Measurements from ENCODE around the gene BEAN1.

BEAN1 gene

DNA sequence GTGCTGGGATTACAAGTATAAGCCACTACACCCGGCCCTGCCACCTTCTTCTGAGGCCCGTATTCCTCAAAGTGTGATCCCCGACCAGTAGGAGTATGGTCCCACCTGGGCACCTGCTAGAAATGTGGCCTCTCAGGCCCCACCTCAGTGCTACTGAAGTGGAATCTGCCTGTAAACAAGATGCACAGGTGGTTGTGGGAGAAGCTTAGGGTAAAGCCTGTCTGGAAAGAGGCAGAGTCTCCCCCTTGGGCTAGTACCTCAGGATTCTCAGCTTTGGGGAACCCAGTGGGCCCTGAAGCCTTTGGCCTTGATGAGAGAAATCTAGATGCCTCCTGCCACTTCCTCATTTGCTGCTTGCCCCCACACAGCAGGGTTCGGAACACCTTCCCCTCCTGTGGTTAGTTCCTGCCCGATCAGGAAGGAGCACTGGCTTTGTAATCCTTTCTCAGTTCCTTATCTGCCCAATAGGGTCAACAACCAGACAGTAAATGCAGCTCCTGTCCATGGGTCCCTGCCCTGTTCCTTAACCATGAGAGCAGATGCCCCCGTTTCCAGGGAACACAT is 97.6 kb downstream of the BEAN1 start:
- no peak for DNase-seq

GRCh38 chr16:66525396-66526180 is 98.5 kb downstream of the BEAN1 start:
- DNase-seq = no peak

DNA sequence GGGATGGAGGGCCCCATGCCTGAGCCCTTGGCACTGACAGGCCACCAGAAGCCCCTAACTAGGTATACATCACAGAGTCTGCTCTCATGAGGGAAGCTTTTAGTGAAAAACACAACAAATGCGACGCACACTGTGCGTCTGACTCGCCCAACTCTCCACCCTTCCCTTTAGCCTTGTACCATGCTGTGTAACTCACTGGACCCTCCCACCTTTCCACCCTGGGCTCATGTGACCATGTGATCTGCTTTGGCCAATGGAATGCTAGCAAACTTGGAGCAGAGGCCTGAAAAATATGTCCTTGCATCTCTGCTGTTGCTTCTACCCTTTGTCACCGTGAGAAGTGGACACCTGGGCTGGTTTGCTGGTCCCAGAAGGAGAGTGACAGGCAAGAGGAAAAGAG is 101.2 kb downstream of the BEAN1 start:
- DNase-seq = no peak

DNA sequence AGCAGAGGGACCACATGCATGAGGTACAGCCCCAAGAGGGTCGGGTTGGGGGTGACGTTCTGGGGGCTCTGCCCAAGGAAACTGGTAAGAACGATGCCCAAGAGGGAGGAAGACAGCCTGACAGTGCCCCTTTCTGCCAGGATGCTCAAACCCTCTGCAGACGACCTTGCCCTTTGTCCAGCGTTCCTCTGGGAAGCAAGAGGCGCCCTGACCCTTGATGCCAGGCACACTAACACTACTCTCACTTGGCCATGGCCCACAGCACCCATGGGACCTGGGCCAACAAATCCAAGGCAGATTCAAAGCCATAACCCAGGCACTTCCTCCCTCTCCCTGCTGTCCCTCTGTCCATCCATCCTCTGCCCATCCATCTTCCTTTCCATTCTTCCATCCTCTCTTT is 102.4 kb downstream of the BEAN1 start:
- no peak for DNase-seq
